ENCODE results near the gene MBD2.

MBD2 gene

GRCh38 chr18:54191352-54191751, 33.1 kb downstream of the MBD2 start:
- H3K4me3 Mint-ChIP-seq: no peak overlapping the region
- peaks cover 14% of the 10 kb centered on the region for H3K36me3 Mint-ChIP-seq
- H3K9me3 Mint-ChIP-seq: no peaks in the 10 kb centered on the region
- no peaks in the 10 kb centered on the region for H3K27me3 Mint-ChIP-seq
- no peak overlapping the region for H3K27ac Mint-ChIP-seq
- H3K4me1 Mint-ChIP-seq: peaks cover 3% of the 10 kb centered on the region

GRCh38 chr18:54187372-54187771, 37.1 kb downstream of the MBD2 start:
- Mint-ChIP-seq H3K36me3 (peaks cover 16% of the 10 kb centered on the region), H3K27me3 (no peaks in the 10 kb centered on the region), H3K9me3 (no peaks in the 10 kb centered on the region), H3K4me3 (no peak overlapping the region), H3K4me1 (peaks cover 13% of the 10 kb centered on the region), H3K27ac (no peak overlapping the region)

- H3K27me3 Mint-ChIP-seq: no peaks in the 10 kb centered on the region
- H3K36me3 Mint-ChIP-seq: peaks cover 16% of the 10 kb centered on the region
- H3K4me3 Mint-ChIP-seq: no peak overlapping the region
- H3K4me1 Mint-ChIP-seq: peaks cover 17% of the 10 kb centered on the region
- peak overlapping the region; percentile 5 for H3K27ac Mint-ChIP-seq
- H3K9me3 Mint-ChIP-seq: no peaks in the 10 kb centered on the region
Observed at GRCh38 chr18:54184836-54185235, 39.6 kb downstream of the MBD2 start.

- H3K4me3 Mint-ChIP-seq: no peak overlapping the region
- peaks cover 20% of the 10 kb centered on the region for H3K4me1 Mint-ChIP-seq
- H3K27ac Mint-ChIP-seq: no peak overlapping the region
- peaks cover 16% of the 10 kb centered on the region for H3K36me3 Mint-ChIP-seq
- no peaks in the 10 kb centered on the region for H3K27me3 Mint-ChIP-seq
- no peaks in the 10 kb centered on the region for H3K9me3 Mint-ChIP-seq
Observed at GRCh38 chr18:54183390-54183789, 41.1 kb downstream of the MBD2 start.

- H3K4me3 Mint-ChIP-seq: no peak overlapping the region
- H3K4me1 Mint-ChIP-seq: peaks cover 22% of the 10 kb centered on the region
- H3K9me3 Mint-ChIP-seq: no peaks in the 10 kb centered on the region
- peaks cover 13% of the 10 kb centered on the region for H3K36me3 Mint-ChIP-seq
- no peak overlapping the region for H3K27ac Mint-ChIP-seq
- H3K27me3 Mint-ChIP-seq: no peaks in the 10 kb centered on the region
Observed at GRCh38 chr18:54181856-54182602, 42.4 kb downstream of the MBD2 start.

- peak overlapping the region; percentile 95 for H3K27ac Mint-ChIP-seq
- peaks cover 47% of the 10 kb centered on the region for H3K4me1 Mint-ChIP-seq
- H3K27me3 Mint-ChIP-seq: no peaks in the 10 kb centered on the region
- peaks cover 28% of the 10 kb centered on the region for H3K36me3 Mint-ChIP-seq
- no peaks in the 10 kb centered on the region for H3K9me3 Mint-ChIP-seq
- H3K4me3 Mint-ChIP-seq: no peak overlapping the region
Observed at GRCh38 chr18:54173980-54174630, 50.4 kb downstream of the MBD2 start.

- H3K9me3 Mint-ChIP-seq: no peaks in the 10 kb centered on the region
- H3K36me3 Mint-ChIP-seq: peaks cover 27% of the 10 kb centered on the region
- peaks cover 47% of the 10 kb centered on the region for H3K4me1 Mint-ChIP-seq
- no peaks in the 10 kb centered on the region for H3K27me3 Mint-ChIP-seq
- no peak overlapping the region for H3K4me3 Mint-ChIP-seq
- peak overlapping the region; percentile 95 for H3K27ac Mint-ChIP-seq
Observed at GRCh38 chr18:54173250-54173649, 51.2 kb downstream of the MBD2 start.

- Mint-ChIP-seq H3K27ac (peak overlapping the region; percentile 19), H3K36me3 (peaks cover 19% of the 10 kb centered on the region), H3K27me3 (no peaks in the 10 kb centered on the region), H3K9me3 (no peaks in the 10 kb centered on the region), H3K4me1 (peaks cover 23% of the 10 kb centered on the region), H3K4me3 (no peak overlapping the region)
Observed at GRCh38 chr18:54169431-54170403, 54.8 kb downstream of the MBD2 start.

- Mint-ChIP-seq H3K27ac (no peak overlapping the region), H3K4me1 (peaks cover 11% of the 10 kb centered on the region), H3K9me3 (no peaks in the 10 kb centered on the region), H3K4me3 (no peak overlapping the region), H3K27me3 (no peaks in the 10 kb centered on the region), H3K36me3 (peaks cover 17% of the 10 kb centered on the region)
Observed at GRCh38 chr18:54165450-54165849, 59.0 kb downstream of the MBD2 start.

GRCh38 chr18:54163453-54163852, 61.0 kb downstream of the MBD2 start:
- Mint-ChIP-seq H3K36me3 (peaks cover 27% of the 10 kb centered on the region), H3K4me1 (peaks cover 5% of the 10 kb centered on the region), H3K9me3 (no peaks in the 10 kb centered on the region), H3K4me3 (no peak overlapping the region), H3K27me3 (no peaks in the 10 kb centered on the region), H3K27ac (peak overlapping the region; percentile 47)

- H3K36me3 Mint-ChIP-seq: peaks cover 35% of the 10 kb centered on the region
- no peaks in the 10 kb centered on the region for H3K9me3 Mint-ChIP-seq
- H3K4me1 Mint-ChIP-seq: peaks cover 5% of the 10 kb centered on the region
Observed at GRCh38 chr18:54162431-54162830, 62.0 kb downstream of the MBD2 start.

GRCh38 chr18:54161267-54161666, 63.2 kb downstream of the MBD2 start:
- peaks cover 5% of the 10 kb centered on the region for H3K4me1 Mint-ChIP-seq
- H3K27ac Mint-ChIP-seq: no peak overlapping the region
- no peak overlapping the region for H3K4me3 Mint-ChIP-seq
- peaks cover 36% of the 10 kb centered on the region for H3K36me3 Mint-ChIP-seq
- no peaks in the 10 kb centered on the region for H3K9me3 Mint-ChIP-seq
- H3K27me3 Mint-ChIP-seq: no peaks in the 10 kb centered on the region

More at GRCh38 chr18:54162431-54162830, 62.0 kb downstream of the MBD2 start:
- Mint-ChIP-seq H3K4me3 (no peak overlapping the region), H3K27me3 (no peaks in the 10 kb centered on the region), H3K27ac (no peak overlapping the region)

- no peaks in the 10 kb centered on the region for H3K27me3 Mint-ChIP-seq
- no peaks in the 10 kb centered on the region for H3K9me3 Mint-ChIP-seq
- H3K4me1 Mint-ChIP-seq: peaks cover 5% of the 10 kb centered on the region
- peak overlapping the region; percentile 43 for H3K27ac Mint-ChIP-seq
- H3K36me3 Mint-ChIP-seq: peaks cover 43% of the 10 kb centered on the region
- no peak overlapping the region for H3K4me3 Mint-ChIP-seq
Observed at GRCh38 chr18:54159906-54160305, 64.6 kb downstream of the MBD2 start.

GRCh38 chr18:54157646-54158385, 66.7 kb downstream of the MBD2 start:
- Mint-ChIP-seq H3K4me3 (no peak overlapping the region), H3K27ac (peak overlapping the region; percentile 5), H3K4me1 (no peaks in the 10 kb centered on the region), H3K36me3 (peaks cover 47% of the 10 kb centered on the region), H3K9me3 (no peaks in the 10 kb centered on the region), H3K27me3 (no peaks in the 10 kb centered on the region)

GRCh38 chr18:54155412-54155811, 69.1 kb downstream of the MBD2 start:
- peaks cover 43% of the 10 kb centered on the region for H3K36me3 Mint-ChIP-seq
- H3K9me3 Mint-ChIP-seq: no peaks in the 10 kb centered on the region
- no peak overlapping the region for H3K4me3 Mint-ChIP-seq
- H3K27ac Mint-ChIP-seq: peak overlapping the region; percentile 13
- peaks cover 10% of the 10 kb centered on the region for H3K4me1 Mint-ChIP-seq
- H3K27me3 Mint-ChIP-seq: no peaks in the 10 kb centered on the region
